ENCODE data around the gene DOCK3.

GRCh38 chr3:50653937-50654595 lies 20.7 kb upstream of the DOCK3 start:
- TF ChIP-seq, protein P1, sequence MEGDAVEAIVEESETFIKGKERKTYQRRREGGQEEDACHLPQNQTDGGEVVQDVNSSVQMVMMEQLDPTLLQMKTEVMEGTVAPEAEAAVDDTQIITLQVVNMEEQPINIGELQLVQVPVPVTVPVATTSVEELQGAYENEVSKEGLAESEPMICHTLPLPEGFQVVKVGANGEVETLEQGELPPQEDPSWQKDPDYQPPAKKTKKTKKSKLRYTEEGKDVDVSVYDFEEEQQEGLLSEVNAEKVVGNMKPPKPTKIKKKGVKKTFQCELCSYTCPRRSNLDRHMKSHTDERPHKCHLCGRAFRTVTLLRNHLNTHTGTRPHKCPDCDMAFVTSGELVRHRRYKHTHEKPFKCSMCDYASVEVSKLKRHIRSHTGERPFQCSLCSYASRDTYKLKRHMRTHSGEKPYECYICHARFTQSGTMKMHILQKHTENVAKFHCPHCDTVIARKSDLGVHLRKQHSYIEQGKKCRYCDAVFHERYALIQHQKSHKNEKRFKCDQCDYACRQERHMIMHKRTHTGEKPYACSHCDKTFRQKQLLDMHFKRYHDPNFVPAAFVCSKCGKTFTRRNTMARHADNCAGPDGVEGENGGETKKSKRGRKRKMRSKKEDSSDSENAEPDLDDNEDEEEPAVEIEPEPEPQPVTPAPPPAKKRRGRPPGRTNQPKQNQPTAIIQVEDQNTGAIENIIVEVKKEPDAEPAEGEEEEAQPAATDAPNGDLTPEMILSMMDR (conservative IDR thresholded peaks at IDR 0.05; ENCODE audit: low read depth, low read length) = no peak
- no peak for TF ChIP-seq EZH2 (IDR thresholded peaks at IDR 0.05; ENCODE audit: borderline replicate concordance, low read depth, low read length, poor library complexity, severe bottlenecking)
